Liver (tissue), 3 donors: ENCODE data around the gene ORAI1.
"Not testable (repeated sequence)": the region's sequence is repeated elsewhere in the genome, so short reads cannot be mapped to it uniquely, and the experiment has no call there.

ENCODE experiments used
- TAF1 ChIP-seq: conservative IDR thresholded peaks from 2 replicates; pipeline ENCODE4 v1.6.1; 2016; ENCODE audit warnings: antibody characterized with exemption, mild to moderate bottlenecking
- TF ChIP-seq, protein P1 (sequence below): IDR thresholded peaks from 2 replicates; pipeline ENCODE4 v1.6.1; 2016; ENCODE audit warnings: antibody characterized with exemption
- TF ChIP-seq, protein P2 (sequence below): fragments of 150-350 bp; IDR thresholded peaks from 2 replicates; pipeline ENCODE4 v1.5.1; 2017; ENCODE audit warnings: improper control_type of control experiment, low read depth, low read length; ENCODE audit not compliant: missing input control
- TF ChIP-seq, protein P3 (sequence below): IDR thresholded peaks from 2 replicates; pipeline ENCODE4 v1.6.1; 2016; ENCODE audit warnings: antibody characterized with exemption
- donor health status: healthy.
- donor health status: healthy.

DNA sequence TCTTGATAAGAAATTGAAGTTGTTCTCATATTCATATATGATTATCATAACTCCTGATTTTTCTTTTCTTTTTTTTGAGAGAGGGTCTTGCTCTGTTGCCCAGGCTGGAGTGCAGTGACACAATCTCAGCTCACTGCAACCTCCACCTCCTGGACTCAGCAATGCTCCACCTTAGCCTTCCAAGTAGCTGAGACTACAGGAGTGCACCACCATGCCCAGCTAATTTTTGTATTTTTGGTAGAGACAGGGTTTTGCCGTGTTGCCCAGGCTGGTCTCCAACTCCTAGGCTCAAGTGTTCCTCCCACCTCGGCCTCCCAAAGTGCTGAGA lies 43.0 kb upstream of the ORAI1 start:
- TF ChIP-seq TAF1 = not testable (repeated sequence)
- TF ChIP-seq, protein P1, sequence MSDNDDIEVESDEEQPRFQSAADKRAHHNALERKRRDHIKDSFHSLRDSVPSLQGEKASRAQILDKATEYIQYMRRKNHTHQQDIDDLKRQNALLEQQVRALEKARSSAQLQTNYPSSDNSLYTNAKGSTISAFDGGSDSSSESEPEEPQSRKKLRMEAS = not testable (repeated sequence)
- TF ChIP-seq, protein P2, sequence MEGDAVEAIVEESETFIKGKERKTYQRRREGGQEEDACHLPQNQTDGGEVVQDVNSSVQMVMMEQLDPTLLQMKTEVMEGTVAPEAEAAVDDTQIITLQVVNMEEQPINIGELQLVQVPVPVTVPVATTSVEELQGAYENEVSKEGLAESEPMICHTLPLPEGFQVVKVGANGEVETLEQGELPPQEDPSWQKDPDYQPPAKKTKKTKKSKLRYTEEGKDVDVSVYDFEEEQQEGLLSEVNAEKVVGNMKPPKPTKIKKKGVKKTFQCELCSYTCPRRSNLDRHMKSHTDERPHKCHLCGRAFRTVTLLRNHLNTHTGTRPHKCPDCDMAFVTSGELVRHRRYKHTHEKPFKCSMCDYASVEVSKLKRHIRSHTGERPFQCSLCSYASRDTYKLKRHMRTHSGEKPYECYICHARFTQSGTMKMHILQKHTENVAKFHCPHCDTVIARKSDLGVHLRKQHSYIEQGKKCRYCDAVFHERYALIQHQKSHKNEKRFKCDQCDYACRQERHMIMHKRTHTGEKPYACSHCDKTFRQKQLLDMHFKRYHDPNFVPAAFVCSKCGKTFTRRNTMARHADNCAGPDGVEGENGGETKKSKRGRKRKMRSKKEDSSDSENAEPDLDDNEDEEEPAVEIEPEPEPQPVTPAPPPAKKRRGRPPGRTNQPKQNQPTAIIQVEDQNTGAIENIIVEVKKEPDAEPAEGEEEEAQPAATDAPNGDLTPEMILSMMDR = not testable (repeated sequence)
- TF ChIP-seq, protein P3, sequence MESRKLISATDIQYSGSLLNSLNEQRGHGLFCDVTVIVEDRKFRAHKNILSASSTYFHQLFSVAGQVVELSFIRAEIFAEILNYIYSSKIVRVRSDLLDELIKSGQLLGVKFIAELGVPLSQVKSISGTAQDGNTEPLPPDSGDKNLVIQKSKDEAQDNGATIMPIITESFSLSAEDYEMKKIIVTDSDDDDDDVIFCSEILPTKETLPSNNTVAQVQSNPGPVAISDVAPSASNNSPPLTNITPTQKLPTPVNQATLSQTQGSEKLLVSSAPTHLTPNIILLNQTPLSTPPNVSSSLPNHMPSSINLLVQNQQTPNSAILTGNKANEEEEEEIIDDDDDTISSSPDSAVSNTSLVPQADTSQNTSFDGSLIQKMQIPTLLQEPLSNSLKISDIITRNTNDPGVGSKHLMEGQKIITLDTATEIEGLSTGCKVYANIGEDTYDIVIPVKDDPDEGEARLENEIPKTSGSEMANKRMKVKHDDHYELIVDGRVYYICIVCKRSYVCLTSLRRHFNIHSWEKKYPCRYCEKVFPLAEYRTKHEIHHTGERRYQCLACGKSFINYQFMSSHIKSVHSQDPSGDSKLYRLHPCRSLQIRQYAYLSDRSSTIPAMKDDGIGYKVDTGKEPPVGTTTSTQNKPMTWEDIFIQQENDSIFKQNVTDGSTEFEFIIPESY = not testable (repeated sequence)
